Hematopoietic multipotent progenitor cell treated with erythropoietin and hydrocortisone succinate and interleukin-3 and kit ligand, for 6 days (in vitro differentiated cells): Measurements from ENCODE around the gene KLF16.

Experiments used
- DNase-seq: peaks from one replicate; pipeline ENCODE4 v3.0.0-alpha.2; 2015

KLF16 gene

GRCh38 chr19:1805401-1806183 is 57.8 kb downstream of the KLF16 start:
- no peak for DNase-seq

- DNase-seq: no peak
These were observed 58.5 kb downstream of the KLF16 start for GRCh38 chr19:1804858-1805257.
